CD4-positive, alpha-beta memory T cell (primary cell): ENCODE measurements around the gene CALML3. TPM values are rescaled to one million over a fixed set of nuclear protein-coding genes. Genes with fewer than 3 reads are reported as not detected.

Experiments
- CTCF ChIA-PET: fragments of 350-600 bp; sonication (Branson Sonifier 250); formaldehyde crosslinking; loops from one replicate; lab custom pipeline; 2021; ENCODE audit warnings: inconsistent platforms; ENCODE audit not compliant: partially characterized antibody; lab: Charles Lee
- POLR2A ChIA-PET: fragments of 350-600 bp; sonication (Branson Sonifier 250); formaldehyde crosslinking; loops from one replicate; lab custom pipeline; 2021; ENCODE audit not compliant: partially characterized antibody; lab: Charles Lee
- DNase-seq, 5 donors: peaks; one replicate each; pipeline versions ENCODE4 v3.0.0 to v3.0.0-alpha.2; 2020 to 2022; ENCODE audit warnings: mixed read lengths in 1 of 5
- H3K27ac ChIP-seq: one replicate; pipeline ENCODE4 v1.7.0; 2013; ENCODE audit warnings: low read depth, low read length
- H3K27me3 ChIP-seq: 2 replicates; pipeline ENCODE4 v1.7.0; 2013; ENCODE audit warnings: mild to moderate bottlenecking, low read length, moderate library complexity; ENCODE audit not compliant: insufficient read depth
- H3K36me3 ChIP-seq: 2 replicates; pipeline ENCODE4 v1.7.0; 2013; ENCODE audit warnings: mild to moderate bottlenecking, low read length, moderate library complexity; ENCODE audit not compliant: insufficient read depth
- H3K4me1 ChIP-seq: 2 replicates; pipeline ENCODE4 v1.7.0; 2013; ENCODE audit warnings: mild to moderate bottlenecking, low read length, moderate library complexity; ENCODE audit not compliant: insufficient read depth
- H3K4me3 ChIP-seq, 2 donors: one replicate each; pipeline ENCODE4 v1.7.0; 2013; ENCODE audit warnings: low read length in 2 of 2, mild to moderate bottlenecking in 1 of 2
- H3K9me3 ChIP-seq, 2 donors: one replicate each; pipeline ENCODE4 v1.7.0; 2013; ENCODE audit warnings: low read length in 2 of 2, control low read depth in 1 of 2; ENCODE audit not compliant: control insufficient read depth in 1 of 2
- H3K27ac Mint-ChIP-seq, 7 donors: one replicate each; pipeline ENCODE4 v1.8.0; 2020 to 2021; ENCODE audit warnings: mixed read lengths in 7 of 7, mild to moderate bottlenecking in 6 of 7, inconsistent platforms in 3 of 7, moderate library complexity in 3 of 7
- H3K27me3 Mint-ChIP-seq, 2 donors: one replicate each; pipeline ENCODE4 v1.8.0; 2020 to 2021; ENCODE audit warnings: mixed read lengths in 2 of 2
- H3K36me3 Mint-ChIP-seq, 2 donors: one replicate each; pipeline ENCODE4 v1.8.0; 2020 to 2021; ENCODE audit warnings: mixed read lengths in 2 of 2, inconsistent platforms in 1 of 2, mild to moderate bottlenecking in 1 of 2
- H3K4me1 Mint-ChIP-seq, 4 donors: one replicate each; pipeline ENCODE4 v1.8.0; 2020 to 2021; ENCODE audit warnings: mixed read lengths in 4 of 4, mild to moderate bottlenecking in 1 of 4
- H3K4me3 Mint-ChIP-seq, 8 donors: one replicate each; pipeline ENCODE4 v1.8.0; 2020 to 2021; ENCODE audit warnings: mixed read lengths in 8 of 8, mild to moderate bottlenecking in 7 of 8, moderate library complexity in 6 of 8, inconsistent platforms in 3 of 8
- H3K9me3 Mint-ChIP-seq, 8 donors: one replicate each; pipeline ENCODE4 v1.8.0; 2020 to 2021; ENCODE audit warnings: mixed read lengths in 8 of 8, mild to moderate bottlenecking in 5 of 8, inconsistent platforms in 3 of 8, moderate library complexity in 1 of 8
- intact Hi-C: fragments of 100-400 bp; cut with micrococcal nuclease; formaldehyde crosslinking; loops from one replicate; pipeline ENCODE4 v1.15.1; 2023
- polyA plus RNA-seq, 2 donors: library from polyadenylated mRNA; unstranded; fragments of 300-500 nt; fragmentation: Illumina TruSeq; gene quantifications; one replicate each; pipeline ENCODE4 v1.2.3, GENCODE V29; 2021
- total RNA-seq, 2 experiments: library from RNA; stranded (reverse); gene quantifications; one replicate each; pipeline ENCODE4 v1.2.3, GENCODE V29; 2021

The CALML3 gene
- total and polyA plus RNA-seq, 4 experiments from 2014 or later: not detected

DNA sequence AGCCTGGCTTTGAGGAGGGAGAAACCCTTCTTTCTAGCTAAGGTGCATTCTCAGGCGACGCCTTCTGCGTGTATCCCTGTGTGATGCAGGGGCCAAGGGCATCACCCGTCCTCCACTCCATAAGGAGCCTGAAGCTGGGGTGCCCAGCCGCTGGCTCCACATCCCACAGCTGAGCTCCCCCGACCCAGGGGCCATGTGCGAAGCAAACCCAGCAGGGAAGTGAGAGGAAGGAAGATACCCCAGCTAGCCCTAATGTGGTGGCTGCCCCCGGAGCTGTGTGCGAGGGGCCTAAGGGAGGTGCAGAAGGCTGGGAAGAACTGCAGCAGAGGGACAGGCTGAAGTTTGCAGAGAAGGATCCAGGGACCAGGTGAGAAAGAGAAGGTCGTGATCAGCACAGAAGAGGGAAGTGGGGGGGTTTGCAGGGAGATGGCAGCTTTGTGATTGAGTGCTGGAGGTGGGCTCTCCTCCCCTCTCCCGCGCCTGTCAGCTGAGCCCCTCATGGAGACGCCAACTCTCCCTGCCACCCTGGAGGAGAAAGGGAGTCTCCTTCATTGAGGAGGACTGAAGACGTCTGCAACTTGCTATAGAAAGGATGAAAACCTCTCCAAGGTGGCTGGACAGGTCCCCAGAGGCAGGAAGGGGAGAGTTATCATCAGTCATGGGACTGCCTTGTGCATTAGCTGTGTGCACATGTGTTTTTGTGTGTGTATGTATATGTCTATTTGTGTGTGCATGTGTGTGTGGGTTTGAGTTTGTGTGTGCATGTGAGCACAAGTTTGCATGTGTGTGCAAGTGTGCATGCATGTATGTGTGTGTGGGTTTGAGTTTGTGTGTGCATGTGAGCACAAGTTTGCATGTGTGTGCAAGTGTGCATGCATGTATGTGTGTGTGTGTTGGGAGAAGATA, 21.9 kb upstream of the CALML3 start:
- Mint-ChIP-seq H3K27ac (peak overlapping the region in 1 of 7 donors; percentile 62), H3K36me3 (no peaks in the 10 kb centered on the region), H3K27me3 (peaks cover 6 to 13% of the 10 kb centered on the region in 2 donors), H3K9me3 (no peaks in the 10 kb centered on the region), H3K4me3 (no peak overlapping the region), H3K4me1 (no peaks in the 10 kb centered on the region)
- Histone ChIP-seq H3K27me3 (no peaks in the 10 kb centered on the region), H3K9me3 (no peaks in the 10 kb centered on the region), H3K4me3 (no peak overlapping the region), H3K27ac (no peak overlapping the region), H3K4me1 (no peaks in the 10 kb centered on the region), H3K36me3 (no peaks in the 10 kb centered on the region)
- no peak for DNase-seq
- ChIA-PET CTCF (no interaction called here), POLR2A (no interaction called here)
- intact Hi-C loops: no loop called here

DNA sequence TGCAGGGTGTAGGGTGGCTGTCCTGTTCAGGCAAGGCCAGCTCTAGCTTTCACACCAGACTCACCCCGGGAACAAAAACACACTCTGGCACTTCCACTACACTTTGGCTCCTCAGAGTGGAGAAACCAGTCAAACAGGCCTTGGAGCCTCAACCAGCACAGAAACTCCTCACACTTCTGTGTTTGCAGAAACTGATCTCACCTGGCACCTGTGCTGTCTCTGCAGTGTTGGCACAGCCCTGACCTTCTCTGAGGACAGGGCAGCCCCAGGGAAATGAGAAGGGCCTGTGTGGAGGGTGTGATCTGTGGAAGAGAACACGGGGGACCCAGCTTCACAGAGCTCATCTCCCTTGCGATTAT, 21.3 kb upstream of the CALML3 start:
- Mint-ChIP-seq H3K9me3 (no peaks in the 10 kb centered on the region), H3K27me3 (peaks cover 6 to 13% of the 10 kb centered on the region in 2 donors), H3K4me3 (no peak overlapping the region), H3K36me3 (no peaks in the 10 kb centered on the region), H3K4me1 (no peaks in the 10 kb centered on the region), H3K27ac (no peak overlapping the region)
- Histone ChIP-seq H3K4me1 (no peaks in the 10 kb centered on the region), H3K27ac (no peak overlapping the region), H3K36me3 (no peaks in the 10 kb centered on the region), H3K27me3 (no peaks in the 10 kb centered on the region), H3K9me3 (no peaks in the 10 kb centered on the region), H3K4me3 (no peak overlapping the region)
- CTCF ChIA-PET: no interaction called here
- DNase-seq: no peak
- POLR2A ChIA-PET: no interaction called here
- intact Hi-C loops: no loop called here

GRCh38 chr10:5504146-5505072, 20.4 kb upstream of the CALML3 start:
- Histone ChIP-seq H3K27ac (no peak overlapping the region), H3K36me3 (no peaks in the 10 kb centered on the region), H3K4me3 (no peak overlapping the region), H3K4me1 (no peaks in the 10 kb centered on the region), H3K9me3 (no peaks in the 10 kb centered on the region), H3K27me3 (no peaks in the 10 kb centered on the region)
- Mint-ChIP-seq H3K4me1 (no peaks in the 10 kb centered on the region), H3K4me3 (no peak overlapping the region), H3K36me3 (no peaks in the 10 kb centered on the region), H3K9me3 (no peaks in the 10 kb centered on the region), H3K27ac (no peak overlapping the region), H3K27me3 (peaks cover 6 to 13% of the 10 kb centered on the region in 2 donors)
- intact Hi-C loops: no loop called here
- DNase-seq: no peak
- CTCF ChIA-PET: no interaction called here
- POLR2A ChIA-PET: no interaction called here

GRCh38 chr10:5506246-5506645, 18.5 kb upstream of the CALML3 start:
- POLR2A ChIA-PET: no interaction called here
- H3K27me3 Mint-ChIP-seq: peaks cover 6 to 10% of the 10 kb centered on the region in 2 donors
- no peak for DNase-seq
- Histone ChIP-seq H3K9me3 (no peaks in the 10 kb centered on the region), H3K27ac (no peak overlapping the region), H3K4me3 (no peak overlapping the region), H3K27me3 (no peaks in the 10 kb centered on the region), H3K36me3 (no peaks in the 10 kb centered on the region), H3K4me1 (no peaks in the 10 kb centered on the region)
- CTCF ChIA-PET: interaction anchor here (1.1 kb wide), 1 partner anchor 117 kb away, joined by 4 read pairs; no protein-coding TSS in a partner anchor
- H3K9me3 Mint-ChIP-seq: no peaks in the 10 kb centered on the region
- H3K27ac Mint-ChIP-seq: no peak overlapping the region
- H3K36me3 Mint-ChIP-seq: no peaks in the 10 kb centered on the region
- H3K4me3 Mint-ChIP-seq: no peak overlapping the region
- intact Hi-C loops: no loop called here
- H3K4me1 Mint-ChIP-seq: no peaks in the 10 kb centered on the region

DNA sequence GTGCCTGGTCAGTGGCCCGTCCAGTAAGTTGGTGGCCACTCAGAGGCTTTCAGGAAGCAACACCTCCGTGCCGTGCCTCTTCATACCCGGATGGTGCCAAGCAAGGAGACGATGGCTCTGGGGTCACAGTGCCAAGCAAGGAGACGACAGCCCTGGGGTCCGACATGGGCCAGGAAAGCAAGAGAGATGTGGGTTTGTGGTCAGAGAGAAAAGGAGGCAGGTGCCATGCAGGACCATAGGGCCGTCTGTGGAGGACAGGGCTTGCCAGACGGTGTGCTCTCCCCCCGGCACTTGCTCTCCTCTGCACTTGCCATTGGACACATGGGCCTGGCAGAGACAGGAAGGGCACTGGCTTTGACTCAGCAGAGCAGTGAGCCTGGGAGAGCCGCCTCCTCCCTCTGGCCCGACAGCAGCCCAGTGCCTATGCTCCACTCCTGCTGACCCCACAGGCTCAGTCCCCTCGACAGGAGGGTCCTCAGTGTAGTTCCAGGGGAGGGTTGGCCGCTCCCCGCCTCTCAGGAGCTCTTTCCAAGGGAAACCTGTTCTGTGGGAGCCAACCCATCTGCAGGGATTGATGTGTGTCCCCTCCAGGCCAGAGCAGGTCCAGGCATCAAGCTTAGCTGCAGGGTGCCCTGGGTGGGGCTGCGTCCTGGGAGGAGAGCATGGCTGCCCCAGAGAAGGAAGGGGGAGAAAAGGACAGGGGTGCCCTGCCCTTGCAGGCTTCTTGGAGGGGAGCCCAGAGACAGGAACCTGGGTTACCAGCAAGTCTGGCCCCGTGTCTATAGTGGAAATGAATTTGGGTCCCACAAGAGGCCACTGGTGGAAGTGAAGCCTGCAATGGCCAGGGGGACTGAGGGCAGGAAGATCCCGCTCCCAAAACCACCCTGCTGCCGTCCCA, 17.8 kb upstream of the CALML3 start:
- ChIA-PET CTCF (interaction anchor here (1.1 kb wide), 1 partner anchor 116 kb away, joined by 4 read pairs; no protein-coding TSS in a partner anchor), POLR2A (no interaction called here)
- intact Hi-C loops: no loop called here
- peak overlapping the region in 1 of 8 donors; percentile 51 for H3K4me3 Mint-ChIP-seq
- no peaks in the 10 kb centered on the region for H3K4me1 Mint-ChIP-seq
- H3K36me3 Mint-ChIP-seq: no peaks in the 10 kb centered on the region
- peak overlapping the region in 1 of 7 donors; percentile 13 for H3K27ac Mint-ChIP-seq
- H3K4me3 ChIP-seq: no peak overlapping the region
- H3K9me3 ChIP-seq: no peaks in the 10 kb centered on the region
- no peak overlapping the region for H3K27ac ChIP-seq
- H3K27me3 Mint-ChIP-seq: peaks cover 6 to 10% of the 10 kb centered on the region in 2 donors
- no peak for DNase-seq
- no peaks in the 10 kb centered on the region for H3K27me3 ChIP-seq
- H3K4me1 ChIP-seq: no peaks in the 10 kb centered on the region
- H3K36me3 ChIP-seq: no peaks in the 10 kb centered on the region
- H3K9me3 Mint-ChIP-seq: no peaks in the 10 kb centered on the region

- peaks cover 8% of the 10 kb centered on the region in 2 donors for H3K27me3 Mint-ChIP-seq
These were observed 17.1 kb upstream of the CALML3 start for GRCh38 chr10:5507649-5508131.

More at GRCh38 chr10:5507649-5508131, 17.1 kb upstream of the CALML3 start:
- Histone ChIP-seq H3K4me3 (no peak overlapping the region), H3K27ac (no peak overlapping the region), H3K27me3 (no peaks in the 10 kb centered on the region), H3K36me3 (no peaks in the 10 kb centered on the region), H3K9me3 (no peaks in the 10 kb centered on the region), H3K4me1 (peaks cover under 1% of the 10 kb centered on the region)
- H3K9me3 Mint-ChIP-seq: no peaks in the 10 kb centered on the region
- ChIA-PET CTCF (interaction anchor here (1.2 kb wide), 1 partner anchor 115 kb away, joined by 4 read pairs; no protein-coding TSS in a partner anchor), POLR2A (no interaction called here)
- no peak overlapping the region for H3K4me3 Mint-ChIP-seq
- no peak for DNase-seq
- H3K4me1 Mint-ChIP-seq: peaks cover 0 to 1% (median under 1%) of the 10 kb centered on the region in 4 donors
- H3K36me3 Mint-ChIP-seq: no peaks in the 10 kb centered on the region
- intact Hi-C loops: no loop called here
- H3K27ac Mint-ChIP-seq: no peak overlapping the region
